HepG2 (cell line): Measurements from ENCODE around the gene MAPKAPK3. TPM values are rescaled to one million over a fixed set of nuclear protein-coding genes. Genes with fewer than 3 reads are reported as not detected.

ENCODE experiments used
- ADNP ChIP-seq: sonication (generic); formaldehyde crosslinking; IDR thresholded peaks from 2 replicates; pipeline ENCODE4 v1.4.0; 2020; ENCODE audit warnings: missing genetic modification reagents
- ARNT ChIP-seq: fragments of 450-650 bp; IDR thresholded peaks from 2 replicates; pipeline ENCODE4 v1.6.1; 2017
- CBX1 ChIP-seq: IDR thresholded peaks from one replicate; pipeline ENCODE4 v1.6.1; 2016; ENCODE audit warnings: antibody characterized with exemption, low read depth
- CBX2 ChIP-seq, 2 experiments: fragments of 200-600 bp in 1 of 2; sonication (generic); formaldehyde crosslinking in 1 of 2; IDR thresholded peaks; 2 replicates each; pipeline versions ENCODE4 v1.7.0 to v1.8.1; 2018 to 2022; ENCODE audit warnings: low read depth in 2 of 2, low read length in 1 of 2, mild to moderate bottlenecking in 1 of 2, missing genetic modification reagents in 1 of 2
- GABPB1 ChIP-seq: IDR thresholded peaks from 2 replicates; pipeline ENCODE4 v1.6.1; 2016; ENCODE audit warnings: mild to moderate bottlenecking, missing genetic modification reagents, moderate library complexity, missing compliant biosample characterization
- KDM5B ChIP-seq: sonication (generic); formaldehyde crosslinking; IDR thresholded peaks from 2 replicates; pipeline ENCODE4 v1.4.0; 2020; ENCODE audit warnings: missing genetic modification reagents, mild to moderate bottlenecking, borderline replicate concordance
- MAZ ChIP-seq, 2 experiments: sonication (generic) in 1 of 2; formaldehyde crosslinking in 1 of 2; IDR thresholded peaks; 2 replicates each; pipeline versions ENCODE4 v1.5.0 to v1.6.1; 2012 to 2020; ENCODE audit warnings: low read depth in 2 of 2, mild to moderate bottlenecking in 2 of 2, borderline replicate concordance in 1 of 2, improper control_type of control experiment in 1 of 2, low read length in 1 of 2, missing genetic modification reagents in 1 of 2, moderate library complexity in 1 of 2
- MED1 ChIP-seq: sonication (generic); formaldehyde crosslinking; IDR thresholded peaks from 2 replicates; pipeline ENCODE4 v1.4.0; 2020; ENCODE audit warnings: missing genetic modification reagents
- SALL1 ChIP-seq: sonication (generic); formaldehyde crosslinking; IDR thresholded peaks from 2 replicates; pipeline ENCODE4 v1.8.0; 2022; ENCODE audit warnings: mild to moderate bottlenecking, missing genetic modification reagents
- SOX5 ChIP-seq: IDR thresholded peaks from 2 replicates; pipeline ENCODE4 v1.6.1; 2016; ENCODE audit warnings: borderline replicate concordance
- XBP1 ChIP-seq: sonication (generic); formaldehyde crosslinking; IDR thresholded peaks from 2 replicates; pipeline ENCODE4 v1.5.0; 2020; ENCODE audit warnings: missing genetic modification reagents
- ZFP62 ChIP-seq: sonication (generic); formaldehyde crosslinking; IDR thresholded peaks from 2 replicates; pipeline ENCODE4 v1.4.0; 2020; ENCODE audit warnings: missing genetic modification reagents
- ZNF121 ChIP-seq: sonication (generic); formaldehyde crosslinking; IDR thresholded peaks from 2 replicates; pipeline ENCODE4 v1.5.0; 2020; ENCODE audit warnings: mild to moderate bottlenecking, missing genetic modification reagents
- ZNF335 ChIP-seq: sonication (generic); formaldehyde crosslinking; IDR thresholded peaks from 2 replicates; pipeline ENCODE4 v1.4.0; 2020; ENCODE audit warnings: missing genetic modification reagents
- ZNF543 ChIP-seq: sonication (generic); formaldehyde crosslinking; IDR thresholded peaks from 2 replicates; pipeline ENCODE4 v1.4.0; 2020; ENCODE audit warnings: mild to moderate bottlenecking, missing genetic modification reagents
- ZNF563 ChIP-seq: sonication (generic); formaldehyde crosslinking; IDR thresholded peaks from 2 replicates; pipeline ENCODE4 v1.8.0; 2022; ENCODE audit warnings: mild to moderate bottlenecking, moderate library complexity, missing genetic modification reagents
- ZNF572 ChIP-seq: sonication (generic); formaldehyde crosslinking; IDR thresholded peaks from 2 replicates; pipeline ENCODE4 v1.5.1; 2020; ENCODE audit warnings: mild to moderate bottlenecking, missing genetic modification reagents
- ZSCAN30 ChIP-seq: sonication (generic); formaldehyde crosslinking; IDR thresholded peaks from 2 replicates; pipeline ENCODE4 v1.5.0; 2020; ENCODE audit warnings: mild to moderate bottlenecking, missing genetic modification reagents
- polyA plus RNA-seq, 8 experiments: library from polyadenylated mRNA; depleted of rRNA in 3 of 8; stranded (reverse) in 7 of 8; unstranded in 1 of 8; fragments of >200 nt; fragmentation: Illumina TruSeq in 4 of 8; extraction: Trizol in 4 of 8; gene quantifications; 2 replicates each; pipeline versions ENCODE4 v1.2.1 to v1.2.3, GENCODE V29; 2011 to 2016; ENCODE audit warnings: low read depth in 4 of 8, missing spikeins in 1 of 8, mixed read lengths in 1 of 8; ENCODE audit not compliant: insufficient read depth in 1 of 8
- total RNA-seq, 5 experiments: library from RNA; depleted of rRNA; stranded (reverse); fragments of >200 nt; fragmentation: Illumina TruSeq; extraction: Trizol; gene quantifications; 2 replicates each; pipeline ENCODE4 v1.2.3, GENCODE V29; 2016; ENCODE audit warnings: low read depth in 1 of 5
- TF ChIP-seq, protein P1 (sequence below): IDR thresholded peaks from 2 replicates; pipeline ENCODE4 v1.6.1; 2016; ENCODE audit warnings: missing compliant biosample characterization, missing genetic modification reagents, borderline replicate concordance
- TF ChIP-seq, protein P2 (sequence below): sonication (generic); formaldehyde crosslinking; IDR thresholded peaks from 2 replicates; pipeline ENCODE4 v1.4.0; 2020; ENCODE audit warnings: missing genetic modification reagents
- TF ChIP-seq, protein P3 (sequence below): sonication (generic); formaldehyde crosslinking; IDR thresholded peaks from 2 replicates; pipeline ENCODE4 v1.5.1; 2020; ENCODE audit warnings: mild to moderate bottlenecking, moderate library complexity, missing genetic modification reagents

Gene MAPKAPK3
- total and polyA plus RNA-seq, 2 of the 13 experiments (the other 11 are each of a cell fraction or from before 2014, with no cell fraction given) = 39.9 to 41.2 TPM

DNA sequence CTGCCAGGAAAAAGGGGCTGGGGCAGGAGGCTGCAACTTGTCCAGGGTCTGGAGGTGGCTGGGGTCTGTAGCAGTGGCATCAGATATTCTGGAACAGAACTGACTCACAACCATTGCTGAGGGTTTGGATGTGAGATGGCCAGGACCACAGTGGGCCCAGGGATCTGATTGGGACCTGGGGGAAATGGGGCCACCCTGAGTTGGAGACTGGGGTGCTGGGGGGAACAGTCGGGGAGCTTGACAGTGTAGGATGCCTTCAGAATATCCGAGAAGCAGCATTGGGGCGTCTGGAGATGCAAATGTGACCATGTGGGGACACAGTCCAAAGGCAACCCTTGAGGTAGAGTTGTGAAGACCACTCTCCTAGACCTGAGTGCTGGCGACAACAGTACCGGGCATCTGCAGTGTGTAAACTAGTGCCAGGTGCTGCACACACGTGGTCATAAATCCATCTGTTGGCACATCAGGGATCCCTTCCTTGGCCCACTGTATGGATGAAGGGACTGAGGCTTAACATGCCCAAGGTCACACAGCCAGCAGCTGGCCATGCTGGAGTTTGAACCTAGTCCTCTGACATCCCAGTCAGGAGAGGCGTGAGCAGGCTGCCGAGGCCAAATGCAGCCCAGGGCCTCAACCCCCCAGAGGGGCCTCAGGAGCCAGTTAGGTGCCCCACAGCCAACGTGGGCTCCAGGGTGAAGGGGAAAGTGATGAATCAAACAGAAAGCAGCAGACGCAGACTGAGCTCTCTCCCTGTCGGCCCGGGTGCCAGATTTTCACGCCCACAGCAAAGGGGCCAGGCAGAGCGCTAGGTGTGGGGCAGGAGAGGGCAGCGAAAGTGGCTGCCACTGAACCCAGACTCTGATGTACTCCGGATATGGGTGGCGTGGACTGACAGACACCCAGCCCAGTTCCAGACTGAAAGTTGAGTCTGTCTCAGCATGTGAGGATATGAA lies 28.9 kb upstream of the MAPKAPK3 start (continued):
- TF ChIP-seq ZNF563 (CRISPR knock-in tag) = peak; percentile 50; the same call in 1 of the 2 replicates
- TF ChIP-seq, protein P1, sequence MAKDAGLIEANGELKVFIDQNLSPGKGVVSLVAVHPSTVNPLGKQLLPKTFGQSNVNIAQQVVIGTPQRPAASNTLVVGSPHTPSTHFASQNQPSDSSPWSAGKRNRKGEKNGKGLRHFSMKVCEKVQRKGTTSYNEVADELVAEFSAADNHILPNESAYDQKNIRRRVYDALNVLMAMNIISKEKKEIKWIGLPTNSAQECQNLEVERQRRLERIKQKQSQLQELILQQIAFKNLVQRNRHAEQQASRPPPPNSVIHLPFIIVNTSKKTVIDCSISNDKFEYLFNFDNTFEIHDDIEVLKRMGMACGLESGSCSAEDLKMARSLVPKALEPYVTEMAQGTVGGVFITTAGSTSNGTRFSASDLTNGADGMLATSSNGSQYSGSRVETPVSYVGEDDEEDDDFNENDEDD (CRISPR knock-in tag) = peak; percentile 11; the same call in 1 of the 2 replicates
- TF ChIP-seq XBP1 (CRISPR knock-in tag) = no peak
- peak; percentile 68 for TF ChIP-seq MED1 (CRISPR knock-in tag)
- TF ChIP-seq ZNF121 (CRISPR knock-in tag) = peak; percentile 9
- TF ChIP-seq ARNT = no peak
- TF ChIP-seq CBX1 = peak; percentile 95
- 0 out of 2 replicates have a peak, but pooled peaks have one; percentile 19 for TF ChIP-seq SOX5
- 0 out of 2 replicates have a peak, but pooled peaks have one; percentile 32 for TF ChIP-seq ZNF335 (CRISPR knock-in tag)
- TF ChIP-seq ZSCAN30 (CRISPR knock-in tag) = no peak
- TF ChIP-seq, protein P2, sequence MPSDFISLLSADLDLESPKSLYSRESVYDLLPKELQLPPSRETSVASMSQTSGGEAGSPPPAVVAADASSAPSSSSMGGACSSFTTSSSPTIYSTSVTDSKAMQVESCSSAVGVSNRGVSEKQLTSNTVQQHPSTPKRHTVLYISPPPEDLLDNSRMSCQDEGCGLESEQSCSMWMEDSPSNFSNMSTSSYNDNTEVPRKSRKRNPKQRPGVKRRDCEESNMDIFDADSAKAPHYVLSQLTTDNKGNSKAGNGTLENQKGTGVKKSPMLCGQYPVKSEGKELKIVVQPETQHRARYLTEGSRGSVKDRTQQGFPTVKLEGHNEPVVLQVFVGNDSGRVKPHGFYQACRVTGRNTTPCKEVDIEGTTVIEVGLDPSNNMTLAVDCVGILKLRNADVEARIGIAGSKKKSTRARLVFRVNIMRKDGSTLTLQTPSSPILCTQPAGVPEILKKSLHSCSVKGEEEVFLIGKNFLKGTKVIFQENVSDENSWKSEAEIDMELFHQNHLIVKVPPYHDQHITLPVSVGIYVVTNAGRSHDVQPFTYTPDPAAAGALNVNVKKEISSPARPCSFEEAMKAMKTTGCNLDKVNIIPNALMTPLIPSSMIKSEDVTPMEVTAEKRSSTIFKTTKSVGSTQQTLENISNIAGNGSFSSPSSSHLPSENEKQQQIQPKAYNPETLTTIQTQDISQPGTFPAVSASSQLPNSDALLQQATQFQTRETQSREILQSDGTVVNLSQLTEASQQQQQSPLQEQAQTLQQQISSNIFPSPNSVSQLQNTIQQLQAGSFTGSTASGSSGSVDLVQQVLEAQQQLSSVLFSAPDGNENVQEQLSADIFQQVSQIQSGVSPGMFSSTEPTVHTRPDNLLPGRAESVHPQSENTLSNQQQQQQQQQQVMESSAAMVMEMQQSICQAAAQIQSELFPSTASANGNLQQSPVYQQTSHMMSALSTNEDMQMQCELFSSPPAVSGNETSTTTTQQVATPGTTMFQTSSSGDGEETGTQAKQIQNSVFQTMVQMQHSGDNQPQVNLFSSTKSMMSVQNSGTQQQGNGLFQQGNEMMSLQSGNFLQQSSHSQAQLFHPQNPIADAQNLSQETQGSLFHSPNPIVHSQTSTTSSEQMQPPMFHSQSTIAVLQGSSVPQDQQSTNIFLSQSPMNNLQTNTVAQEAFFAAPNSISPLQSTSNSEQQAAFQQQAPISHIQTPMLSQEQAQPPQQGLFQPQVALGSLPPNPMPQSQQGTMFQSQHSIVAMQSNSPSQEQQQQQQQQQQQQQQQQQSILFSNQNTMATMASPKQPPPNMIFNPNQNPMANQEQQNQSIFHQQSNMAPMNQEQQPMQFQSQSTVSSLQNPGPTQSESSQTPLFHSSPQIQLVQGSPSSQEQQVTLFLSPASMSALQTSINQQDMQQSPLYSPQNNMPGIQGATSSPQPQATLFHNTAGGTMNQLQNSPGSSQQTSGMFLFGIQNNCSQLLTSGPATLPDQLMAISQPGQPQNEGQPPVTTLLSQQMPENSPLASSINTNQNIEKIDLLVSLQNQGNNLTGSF (CRISPR knock-in tag) = no peak
- peak; percentile 100 for TF ChIP-seq ADNP (CRISPR knock-in tag)
- TF ChIP-seq ZFP62 (CRISPR knock-in tag) = no peak
- no peak for TF ChIP-seq CBX2 (IDR thresholded peaks at IDR 0.05; ENCODE audit: low read depth, low read length)
- TF ChIP-seq CBX2 (CRISPR knock-in tag; IDR thresholded peaks at IDR 0.05; ENCODE audit: low read depth) = no peak
- TF ChIP-seq KDM5B (CRISPR knock-in tag) = peak; percentile 88; the same call in 1 of the 2 replicates
- peak; percentile 28; the same call in 1 of the 2 replicates for TF ChIP-seq MAZ (IDR thresholded peaks at IDR 0.05; ENCODE audit: borderline replicate concordance, low read depth, low read length)
- no peak; the same call in 1 of the 2 replicates for TF ChIP-seq MAZ (CRISPR knock-in tag; IDR thresholded peaks at IDR 0.05; ENCODE audit: low read depth)
- peak; percentile 63; the same call in 1 of the 2 replicates for TF ChIP-seq ZNF572 (CRISPR knock-in tag)
- TF ChIP-seq SALL1 (CRISPR knock-in tag) = peak; percentile 94
- peak; percentile 76 for TF ChIP-seq ZNF543 (CRISPR knock-in tag)
- TF ChIP-seq GABPB1 (CRISPR knock-in tag) = peak; percentile 21; the same call in 1 of the 2 replicates
- TF ChIP-seq, protein P3, sequence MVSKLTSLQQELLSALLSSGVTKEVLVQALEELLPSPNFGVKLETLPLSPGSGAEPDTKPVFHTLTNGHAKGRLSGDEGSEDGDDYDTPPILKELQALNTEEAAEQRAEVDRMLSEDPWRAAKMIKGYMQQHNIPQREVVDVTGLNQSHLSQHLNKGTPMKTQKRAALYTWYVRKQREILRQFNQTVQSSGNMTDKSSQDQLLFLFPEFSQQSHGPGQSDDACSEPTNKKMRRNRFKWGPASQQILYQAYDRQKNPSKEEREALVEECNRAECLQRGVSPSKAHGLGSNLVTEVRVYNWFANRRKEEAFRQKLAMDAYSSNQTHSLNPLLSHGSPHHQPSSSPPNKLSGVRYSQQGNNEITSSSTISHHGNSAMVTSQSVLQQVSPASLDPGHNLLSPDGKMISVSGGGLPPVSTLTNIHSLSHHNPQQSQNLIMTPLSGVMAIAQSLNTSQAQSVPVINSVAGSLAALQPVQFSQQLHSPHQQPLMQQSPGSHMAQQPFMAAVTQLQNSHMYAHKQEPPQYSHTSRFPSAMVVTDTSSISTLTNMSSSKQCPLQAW (CRISPR knock-in tag) = peak; percentile 38; the same call in 1 of the 2 replicates
